HG03442 (cell line): ENCODE measurements around the gene ANKRD11.
"Not testable (repeated sequence)": the region's sequence is repeated elsewhere in the genome, so short reads cannot be mapped to it uniquely, and the experiment has no call there.

ENCODE experiments used
- ATAC-seq: cut with Tn5 transposase; IDR thresholded peaks from one replicate; pipeline ENCODE4 v1.9.1; 2021; ENCODE audit warnings: mild to moderate bottlenecking, moderate library complexity; ENCODE audit not compliant: unreplicated experiment

ANKRD11 gene

GRCh38 chr16:89334988-89335802, 155.2 kb downstream of the ANKRD11 start:
- no peak for ATAC-seq

GRCh38 chr16:89334461-89334860, 155.9 kb downstream of the ANKRD11 start:
- ATAC-seq = no peak

GRCh38 chr16:89334050-89334449, 156.3 kb downstream of the ANKRD11 start:
- no peak for ATAC-seq

GRCh38 chr16:89333401-89334001, 156.9 kb downstream of the ANKRD11 start:
- not testable (repeated sequence) for ATAC-seq

- ATAC-seq = no peak
Measured at GRCh38 chr16:89332902-89333245, 157.5 kb downstream of the ANKRD11 start.

GRCh38 chr16:89332243-89332901, 158.0 kb downstream of the ANKRD11 start:
- ATAC-seq = no peak

GRCh38 chr16:89331371-89332109, 158.8 kb downstream of the ANKRD11 start:
- ATAC-seq = no peak

GRCh38 chr16:89330177-89330856, 160.0 kb downstream of the ANKRD11 start:
- no peak for ATAC-seq

GRCh38 chr16:89329830-89330176, 160.6 kb downstream of the ANKRD11 start:
- not testable (repeated sequence) for ATAC-seq

- ATAC-seq = not testable (repeated sequence)
Measured at GRCh38 chr16:89328412-89329400, 161.7 kb downstream of the ANKRD11 start.

GRCh38 chr16:89326721-89327120, 163.6 kb downstream of the ANKRD11 start:
- ATAC-seq = no peak

- no peak for ATAC-seq
Measured at GRCh38 chr16:89325861-89326471, 164.4 kb downstream of the ANKRD11 start.

GRCh38 chr16:89324056-89325010, 166.0 kb downstream of the ANKRD11 start:
- peak; percentile 43 for ATAC-seq

- ATAC-seq = no peak
Measured at GRCh38 chr16:89323120-89323960, 167.0 kb downstream of the ANKRD11 start.

- no peak for ATAC-seq
Measured at GRCh38 chr16:89322321-89323119, 167.8 kb downstream of the ANKRD11 start.

GRCh38 chr16:89320782-89321501, 169.4 kb downstream of the ANKRD11 start:
- no peak for ATAC-seq
